Right lobe of liver (tissue), 4 donors: ENCODE measurements around the gene C1orf87.

Source experiments
- POLR2A ChIP-seq: fragments of 450-650 bp; IDR thresholded peaks from one replicate; pipeline ENCODE4 v1.6.1; 2017; ENCODE audit warnings: antibody characterized with exemption, mild to moderate bottlenecking
- TF ChIP-seq, protein P1 (sequence below), 4 donors: fragments of 200-600 bp in 3 of 4; fragments of 450-650 bp in 1 of 4; IDR thresholded peaks; one replicate each; pipeline versions ENCODE4 v1.5.1 to v1.8.0; 2016 to 2022; ENCODE audit warnings: antibody characterized with exemption in 4 of 4, mild to moderate bottlenecking in 2 of 4
- donor health status: DM: no; HTN: no; CAD: no.
- donor health status: DM: no; HTN: no; CAD: no.
- donor health status: DM: no; HTN: yes; CAD: no.

DNA sequence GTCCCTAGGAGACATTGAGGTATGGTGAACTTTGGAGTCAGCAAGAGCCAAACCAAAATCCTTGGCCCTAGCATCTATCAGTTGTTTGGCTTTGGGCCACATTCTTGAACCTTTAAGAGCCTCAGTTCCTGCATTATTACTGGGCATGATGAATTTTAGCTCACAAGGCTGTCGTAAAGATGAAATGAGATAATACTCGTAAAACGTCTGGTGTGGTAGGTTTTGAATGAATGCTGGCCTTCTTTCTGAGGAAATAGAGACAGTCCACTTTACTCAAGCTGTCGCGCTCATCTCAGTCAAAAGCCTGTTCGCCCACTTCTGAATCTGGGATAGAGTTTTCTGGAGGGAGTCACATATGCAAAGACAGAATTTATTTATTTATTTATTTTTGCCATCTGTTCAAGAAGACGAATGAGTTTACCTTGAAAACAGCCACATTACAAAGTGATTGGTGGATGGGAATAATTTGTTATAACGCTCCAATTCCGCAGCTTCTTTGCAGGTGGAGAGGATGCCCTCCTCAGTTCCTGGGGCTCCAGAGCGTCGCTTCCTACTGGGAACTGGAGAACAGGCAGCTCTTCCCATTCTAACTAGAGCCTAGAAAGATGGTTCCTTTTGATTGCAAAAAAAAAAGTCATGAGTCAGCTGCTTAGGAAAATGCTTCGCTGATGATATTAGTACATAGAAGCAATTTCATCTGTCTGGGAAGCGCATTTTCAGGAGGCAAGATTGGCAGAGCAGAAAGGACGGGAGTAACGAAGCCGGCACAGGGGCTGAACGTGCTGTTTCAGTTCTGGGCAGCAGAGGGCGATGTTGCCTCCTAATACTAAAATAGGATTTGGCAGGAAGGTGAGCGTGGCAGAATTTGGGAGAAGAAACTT, 97.1 kb downstream of the C1orf87 start:
- no peak for TF ChIP-seq POLR2A
- TF ChIP-seq, protein P1, sequence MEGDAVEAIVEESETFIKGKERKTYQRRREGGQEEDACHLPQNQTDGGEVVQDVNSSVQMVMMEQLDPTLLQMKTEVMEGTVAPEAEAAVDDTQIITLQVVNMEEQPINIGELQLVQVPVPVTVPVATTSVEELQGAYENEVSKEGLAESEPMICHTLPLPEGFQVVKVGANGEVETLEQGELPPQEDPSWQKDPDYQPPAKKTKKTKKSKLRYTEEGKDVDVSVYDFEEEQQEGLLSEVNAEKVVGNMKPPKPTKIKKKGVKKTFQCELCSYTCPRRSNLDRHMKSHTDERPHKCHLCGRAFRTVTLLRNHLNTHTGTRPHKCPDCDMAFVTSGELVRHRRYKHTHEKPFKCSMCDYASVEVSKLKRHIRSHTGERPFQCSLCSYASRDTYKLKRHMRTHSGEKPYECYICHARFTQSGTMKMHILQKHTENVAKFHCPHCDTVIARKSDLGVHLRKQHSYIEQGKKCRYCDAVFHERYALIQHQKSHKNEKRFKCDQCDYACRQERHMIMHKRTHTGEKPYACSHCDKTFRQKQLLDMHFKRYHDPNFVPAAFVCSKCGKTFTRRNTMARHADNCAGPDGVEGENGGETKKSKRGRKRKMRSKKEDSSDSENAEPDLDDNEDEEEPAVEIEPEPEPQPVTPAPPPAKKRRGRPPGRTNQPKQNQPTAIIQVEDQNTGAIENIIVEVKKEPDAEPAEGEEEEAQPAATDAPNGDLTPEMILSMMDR (IDR thresholded peaks at IDR 0.05) = peak; percentile 61 to 90 (median 86)
